Activated T-cell treated with anti-CD3 and anti-CD28 coated beads for 48 hours (primary cell): ENCODE data around the gene ARHGAP26.
"Not testable (repeated sequence)": the region's sequence is repeated elsewhere in the genome, so short reads cannot be mapped to it uniquely, and the experiment has no call there.

Experiments used
- DNase-seq: peaks from one replicate; pipeline ENCODE4 v3.0.0-alpha.2; 2020; ENCODE audit warnings: low read depth

The ARHGAP26 gene

DNA sequence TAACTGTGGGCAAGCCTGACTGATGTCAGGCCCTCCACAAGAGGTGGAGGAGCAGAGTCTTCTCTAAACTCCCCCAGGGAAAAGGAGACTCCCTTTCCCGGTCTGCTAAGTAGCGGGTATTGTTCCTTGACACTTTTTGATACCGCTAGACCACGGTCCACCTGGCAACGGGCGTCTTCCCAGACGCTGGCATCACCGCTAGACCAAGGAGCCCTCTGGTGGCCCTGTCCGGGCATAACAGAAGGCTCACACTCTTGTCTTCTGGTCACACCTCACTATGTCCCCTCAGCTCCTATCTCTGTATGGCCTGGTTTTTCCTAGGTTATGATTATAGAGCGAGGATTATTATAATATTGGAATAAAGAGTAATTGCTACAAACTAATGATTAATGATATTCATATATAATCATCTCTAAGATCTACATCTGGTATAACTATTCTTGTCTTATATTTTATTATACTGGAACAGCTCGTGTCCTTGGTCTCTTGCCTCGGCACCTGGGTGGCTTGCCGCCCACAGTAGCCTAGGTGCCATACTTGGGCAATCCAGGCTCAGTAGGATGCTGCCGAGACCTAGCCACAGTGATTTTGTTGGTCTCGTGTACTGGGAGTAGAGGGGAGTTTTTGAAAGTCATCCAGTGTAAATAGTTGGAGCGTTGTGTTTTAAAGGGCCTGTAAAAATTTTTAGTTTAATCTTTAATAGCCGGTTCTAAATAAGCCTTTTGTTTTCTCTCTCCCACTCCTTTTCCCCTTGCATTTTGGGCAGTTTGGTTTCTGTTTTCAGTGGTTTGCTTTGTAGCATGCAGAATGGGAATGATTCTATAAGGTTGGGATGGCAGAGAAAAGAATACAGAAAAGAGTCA, 195.3 kb downstream of the ARHGAP26 start:
- not testable (repeated sequence) for DNase-seq

DNA sequence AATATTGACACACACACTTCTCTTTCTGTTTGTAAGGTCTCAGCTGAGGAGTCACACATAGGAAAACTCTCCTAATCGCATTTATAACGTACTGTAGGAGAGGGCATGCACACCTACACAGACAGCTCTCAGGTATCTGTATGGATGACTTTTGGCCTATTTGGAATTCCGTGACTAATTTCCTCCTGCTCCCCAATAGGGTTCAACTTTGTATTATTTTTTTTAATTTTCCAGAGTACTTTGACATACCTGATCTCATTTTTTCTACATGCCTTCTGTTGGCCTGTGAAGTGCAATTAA, 195.9 kb downstream of the ARHGAP26 start:
- DNase-seq: no peak

DNA sequence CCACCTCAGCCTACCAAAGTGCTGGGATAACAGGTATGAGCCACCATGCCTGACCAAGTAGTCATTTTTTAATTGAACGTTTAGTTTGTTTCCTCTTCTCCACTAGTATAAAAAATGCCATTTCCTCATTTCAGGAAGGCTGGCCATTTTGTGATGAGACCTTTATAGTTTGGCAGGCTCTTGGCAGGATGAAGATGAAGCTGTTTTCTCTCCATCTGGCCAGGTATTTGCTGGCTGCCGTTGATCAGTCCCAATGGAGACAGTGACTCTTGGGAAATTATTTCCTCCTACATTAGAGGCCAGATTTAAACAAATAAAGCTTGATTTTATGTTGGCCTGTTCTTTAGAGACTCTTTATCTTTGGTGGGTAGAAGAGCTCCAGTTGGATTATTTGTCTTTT, 199.0 kb downstream of the ARHGAP26 start:
- DNase-seq: no peak

DNA sequence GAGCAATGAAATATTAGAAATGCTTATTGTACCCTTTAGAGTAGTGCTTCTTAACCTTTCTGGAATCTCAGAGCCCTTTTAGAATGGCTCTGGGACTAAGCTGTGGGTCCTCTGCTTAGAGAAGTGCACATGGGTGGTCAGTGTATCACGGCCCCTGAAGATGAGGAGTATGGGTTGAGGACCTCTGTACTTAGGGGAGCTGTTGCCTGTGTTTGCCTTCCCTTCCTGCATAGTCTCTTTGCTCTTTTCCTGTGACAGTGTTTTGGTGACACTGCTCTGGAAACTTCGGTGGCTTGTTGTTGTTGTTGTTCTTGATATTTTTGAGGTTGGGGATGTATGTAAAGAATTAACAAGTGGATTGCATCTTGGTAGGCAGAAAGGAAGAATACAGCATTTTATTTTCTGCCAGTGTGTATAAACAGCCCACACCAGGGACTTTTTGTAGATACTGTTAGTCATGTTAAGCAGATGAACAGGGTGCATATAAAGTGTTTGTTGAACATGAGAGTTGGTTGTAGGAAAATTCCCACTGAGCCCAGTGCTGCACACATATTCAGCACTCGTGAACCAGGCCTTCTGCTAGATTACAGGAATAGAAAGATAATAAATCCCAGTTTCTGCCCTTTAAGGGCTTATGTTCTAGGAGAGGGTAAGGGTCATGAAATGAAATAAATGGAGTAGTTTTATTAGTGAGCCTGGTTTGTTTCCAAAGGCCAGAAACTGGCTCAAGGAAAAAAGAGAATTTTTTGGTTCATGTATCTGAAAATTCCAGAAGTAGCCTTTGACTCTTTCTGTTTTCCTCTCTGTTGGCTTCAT, 199.7 kb downstream of the ARHGAP26 start:
- DNase-seq: no peak

DNA sequence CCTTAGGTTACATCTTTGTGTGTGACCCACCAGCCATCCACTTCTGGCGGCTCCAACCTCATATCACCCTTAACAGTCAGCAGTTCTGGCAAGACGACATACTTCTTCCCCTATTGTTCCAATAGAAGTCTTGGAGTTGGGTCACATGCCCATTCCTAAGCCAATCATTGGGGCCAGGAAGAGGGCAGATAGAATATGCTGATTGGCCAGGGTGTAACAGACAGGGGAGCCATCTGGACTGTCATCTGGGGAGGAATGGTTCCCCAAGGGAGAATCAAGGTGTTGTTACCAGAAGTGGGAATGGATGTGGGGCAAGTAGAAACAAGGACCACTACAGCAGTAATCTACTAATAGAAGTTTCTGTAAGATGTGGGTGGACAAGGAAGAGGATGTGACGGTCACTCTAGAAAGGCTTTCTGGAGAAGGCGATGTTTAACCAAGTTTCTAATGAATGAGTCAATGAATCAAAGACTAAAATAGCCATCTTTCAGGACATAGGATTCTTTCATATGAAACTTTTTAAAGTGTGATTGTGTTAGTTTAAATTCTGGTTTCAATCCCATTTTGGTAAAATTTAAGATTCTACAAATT, 200.4 kb downstream of the ARHGAP26 start:
- DNase-seq: no peak

DNA sequence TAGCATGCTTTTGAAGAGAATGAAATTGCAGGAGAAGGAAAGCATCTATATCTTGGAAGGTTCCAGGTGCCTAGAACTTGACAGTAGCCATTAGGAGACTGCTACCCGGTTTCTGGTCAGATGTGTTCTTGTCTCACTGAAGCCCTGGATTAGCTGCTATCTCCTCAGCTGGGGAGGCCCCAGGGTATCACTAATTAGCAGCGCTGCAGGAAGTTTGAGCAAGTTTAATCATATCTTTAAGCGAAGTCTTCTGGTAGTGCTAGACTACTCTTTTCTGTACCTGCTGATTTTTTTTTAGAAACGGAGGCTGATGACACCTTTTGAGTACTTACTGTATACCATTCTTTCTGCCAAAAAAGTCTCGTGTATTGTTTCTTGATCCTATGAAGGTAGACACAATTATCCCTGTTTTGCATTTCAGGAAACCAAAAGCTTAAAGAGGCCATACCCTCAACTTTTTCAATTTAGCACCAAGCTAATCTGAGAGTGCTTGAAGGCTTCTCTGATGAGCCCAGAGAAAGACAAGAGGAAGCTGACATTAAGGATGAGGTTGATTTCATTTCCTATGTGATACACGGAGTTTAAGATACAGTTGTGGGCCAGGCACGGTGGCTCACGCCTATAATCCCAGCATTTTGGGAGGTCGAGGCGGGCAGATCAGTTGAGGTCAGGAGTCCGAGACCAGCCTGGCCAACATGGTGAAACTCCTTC, 201.3 kb downstream of the ARHGAP26 start:
- no peak for DNase-seq

DNA sequence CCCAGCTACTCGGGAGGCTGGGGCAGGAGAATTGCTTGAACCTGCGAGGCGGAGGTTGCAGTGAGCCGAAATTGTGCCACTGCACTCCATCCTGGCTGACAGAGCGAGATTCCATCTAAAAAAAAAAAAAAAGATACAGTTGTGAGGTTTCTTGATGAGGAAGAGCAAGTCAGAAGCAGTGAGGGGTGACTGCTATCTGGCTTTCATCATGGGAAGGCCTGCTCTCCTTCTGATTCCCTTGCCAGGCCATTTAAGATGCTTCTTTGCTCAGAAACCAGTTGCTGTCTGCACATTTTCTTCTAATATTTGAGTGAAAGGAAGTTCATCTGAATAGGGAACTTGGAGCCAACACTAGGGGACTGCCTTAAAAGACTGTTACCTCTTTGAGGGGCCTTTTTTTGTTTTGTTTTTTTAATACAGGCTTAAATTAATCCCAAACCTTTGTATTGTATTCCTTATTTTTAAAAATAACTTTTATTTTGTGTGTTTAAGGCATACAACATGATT, 201.9 kb downstream of the ARHGAP26 start:
- no peak for DNase-seq

DNA sequence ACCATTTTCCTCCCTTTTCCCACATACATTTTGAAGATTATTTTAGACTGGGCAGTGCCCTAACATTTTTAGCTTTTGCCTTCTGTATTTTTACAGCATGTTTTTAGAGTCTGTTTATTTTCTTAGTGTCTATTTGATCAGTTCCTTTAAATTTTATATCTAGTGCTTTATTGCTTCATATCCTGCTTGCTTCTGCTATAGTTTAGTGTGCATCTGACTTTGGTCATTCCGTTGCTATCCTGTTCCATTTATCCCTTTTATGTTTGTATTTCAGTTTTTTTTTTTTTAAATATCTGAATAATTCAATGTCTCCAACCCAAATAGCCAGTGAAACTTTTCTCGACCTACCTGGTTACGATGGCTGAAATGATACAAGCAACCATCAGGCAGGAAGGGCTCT, 203.8 kb downstream of the ARHGAP26 start:
- no peak for DNase-seq

DNA sequence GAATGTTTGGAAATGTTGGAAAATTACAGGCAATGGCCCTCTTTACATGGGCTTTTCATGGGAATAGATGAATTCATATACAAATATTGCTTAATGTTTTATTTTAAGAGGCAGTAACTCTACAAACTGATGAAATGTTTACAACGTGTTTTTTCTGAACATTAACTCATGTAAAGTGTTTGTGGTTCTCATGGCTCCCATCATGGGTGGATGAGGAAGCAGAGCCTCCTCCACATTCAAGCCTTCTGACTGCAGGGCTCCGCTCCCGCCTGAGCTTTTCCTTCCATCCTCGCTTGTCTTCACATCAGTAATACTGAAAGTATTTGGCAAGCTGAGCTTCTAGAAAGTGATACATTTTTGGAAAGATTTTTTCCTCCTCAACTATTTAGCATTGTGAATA, 204.2 kb downstream of the ARHGAP26 start:
- DNase-seq: no peak

DNA sequence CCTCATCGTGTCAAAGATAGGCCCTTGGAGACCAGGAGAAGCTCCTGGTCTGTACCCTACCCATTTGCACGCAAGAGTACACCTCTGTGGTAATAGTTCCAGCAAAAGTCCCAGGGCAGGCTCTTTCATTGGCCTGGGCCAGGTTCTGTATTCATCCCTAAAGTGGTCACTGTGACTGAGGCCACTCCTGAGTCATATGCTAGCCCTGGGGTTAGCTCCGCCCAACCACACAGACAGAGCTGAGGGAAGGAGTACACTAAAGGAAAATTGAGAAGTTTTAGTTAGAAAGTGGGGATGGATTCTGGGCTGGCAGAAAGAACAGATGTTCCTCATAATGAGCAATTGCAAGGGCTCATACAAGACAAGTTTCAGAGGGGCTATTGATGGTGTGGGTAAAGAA, 206.7 kb downstream of the ARHGAP26 start:
- no peak for DNase-seq

DNA sequence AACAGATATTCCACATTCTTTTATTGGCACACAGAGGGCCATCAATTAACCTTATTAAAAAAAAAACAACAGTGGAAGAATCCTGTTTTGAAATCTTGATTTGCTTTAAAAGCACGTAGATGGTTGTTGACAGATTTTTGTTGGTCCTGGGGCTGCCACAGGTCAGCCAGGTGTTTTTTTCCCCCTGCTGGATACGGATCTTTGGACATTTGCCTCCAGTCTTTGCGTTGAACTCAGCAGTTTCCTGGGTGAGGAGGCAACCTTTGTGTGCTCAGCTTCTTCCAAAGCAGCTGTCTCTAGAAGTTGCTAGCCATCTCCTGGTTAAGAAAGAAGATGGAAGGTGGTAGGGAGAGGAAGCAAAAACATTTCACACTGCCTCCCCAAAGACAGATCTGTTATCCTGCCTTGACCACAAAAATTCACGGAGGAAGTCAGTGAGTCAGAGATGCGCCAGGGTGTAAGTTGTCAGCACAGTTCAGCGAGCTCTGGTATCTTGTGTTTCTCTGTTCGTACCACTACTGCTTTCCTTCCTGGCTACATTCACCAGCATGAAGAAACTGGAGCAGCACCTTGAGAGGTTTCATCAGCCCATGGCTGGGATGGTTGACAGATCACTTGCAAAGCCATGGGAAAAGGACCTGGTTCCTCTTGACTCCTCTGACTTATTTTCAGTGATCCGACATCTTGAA, 207.3 kb downstream of the ARHGAP26 start:
- peak; percentile 12 for DNase-seq

DNA sequence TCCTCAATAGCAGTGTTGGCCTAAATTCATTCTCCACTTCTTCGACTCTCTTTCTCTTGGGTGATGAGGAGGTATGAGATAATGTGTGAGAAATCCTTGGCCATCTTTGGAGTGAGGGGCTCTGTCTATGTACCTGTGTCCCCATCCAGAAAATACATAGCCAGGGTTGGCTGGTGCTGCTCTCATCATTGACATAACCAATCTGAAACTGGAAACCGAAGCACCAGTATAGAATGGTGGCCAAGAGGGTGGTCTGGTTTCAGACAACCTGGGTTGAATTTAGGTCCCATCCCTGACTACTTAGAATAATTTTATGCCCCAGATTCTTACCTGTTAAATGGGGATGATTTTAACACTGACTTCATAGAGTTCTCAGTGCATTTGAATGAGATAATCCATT, 208.1 kb downstream of the ARHGAP26 start:
- no peak for DNase-seq

DNA sequence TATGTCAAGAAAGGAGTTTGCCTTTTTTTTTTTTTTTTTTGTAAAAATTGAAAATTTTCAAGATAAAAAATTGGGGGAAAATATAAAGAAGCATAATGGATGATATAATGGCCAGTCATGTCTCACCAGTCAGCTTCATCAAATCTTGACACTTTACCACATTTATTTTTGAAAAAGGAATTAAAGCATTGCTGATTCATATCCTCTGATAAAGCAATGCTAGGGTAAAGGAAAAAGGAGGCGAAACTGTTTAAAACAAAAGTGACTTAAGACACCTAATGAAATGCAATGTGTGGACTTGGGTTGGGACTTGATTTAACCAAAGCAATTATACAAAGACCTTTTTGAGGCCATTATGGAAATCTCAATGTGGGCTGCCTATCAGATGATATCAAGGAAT, 208.5 kb downstream of the ARHGAP26 start:
- DNase-seq: no peak

DNA sequence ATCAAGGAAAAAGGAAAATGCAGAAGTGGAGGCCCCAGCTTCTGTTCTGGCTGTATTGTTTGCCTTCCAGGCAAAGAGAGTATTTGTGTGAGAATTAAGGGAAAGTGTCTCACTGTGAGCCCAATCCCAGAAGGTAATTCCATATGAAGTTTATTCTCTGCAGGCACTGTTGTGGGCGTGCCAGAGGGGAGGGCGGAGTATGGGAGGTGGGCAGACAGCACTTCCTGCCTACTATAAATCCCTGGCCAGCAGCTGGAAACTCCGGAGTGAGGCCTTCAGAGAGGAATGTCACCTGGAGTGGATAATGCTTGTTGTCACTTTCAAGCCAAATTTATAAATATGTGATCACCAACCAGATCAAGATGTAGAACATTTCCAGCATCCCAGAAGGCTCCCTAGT, 209.5 kb downstream of the ARHGAP26 start:
- DNase-seq: no peak

DNA sequence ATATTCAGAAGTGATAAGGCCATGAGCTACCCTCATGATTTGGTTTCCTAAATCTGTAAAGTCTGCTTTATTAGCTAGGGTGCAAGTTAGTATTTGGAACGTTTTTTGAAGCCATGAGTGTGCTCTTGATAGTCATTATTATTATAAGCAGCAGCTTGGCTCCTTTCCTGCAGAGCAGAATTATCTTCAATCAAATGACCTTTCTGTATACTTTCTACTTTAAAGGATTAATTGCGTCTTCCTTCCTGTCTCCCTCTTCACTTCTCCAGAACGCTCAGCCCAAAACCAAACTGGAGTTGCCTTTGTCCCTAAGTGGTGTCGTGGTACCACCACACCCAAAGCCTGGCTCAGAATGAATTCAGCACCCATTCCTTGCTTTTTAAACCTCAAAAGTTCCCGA, 211.3 kb downstream of the ARHGAP26 start:
- no peak for DNase-seq

DNA sequence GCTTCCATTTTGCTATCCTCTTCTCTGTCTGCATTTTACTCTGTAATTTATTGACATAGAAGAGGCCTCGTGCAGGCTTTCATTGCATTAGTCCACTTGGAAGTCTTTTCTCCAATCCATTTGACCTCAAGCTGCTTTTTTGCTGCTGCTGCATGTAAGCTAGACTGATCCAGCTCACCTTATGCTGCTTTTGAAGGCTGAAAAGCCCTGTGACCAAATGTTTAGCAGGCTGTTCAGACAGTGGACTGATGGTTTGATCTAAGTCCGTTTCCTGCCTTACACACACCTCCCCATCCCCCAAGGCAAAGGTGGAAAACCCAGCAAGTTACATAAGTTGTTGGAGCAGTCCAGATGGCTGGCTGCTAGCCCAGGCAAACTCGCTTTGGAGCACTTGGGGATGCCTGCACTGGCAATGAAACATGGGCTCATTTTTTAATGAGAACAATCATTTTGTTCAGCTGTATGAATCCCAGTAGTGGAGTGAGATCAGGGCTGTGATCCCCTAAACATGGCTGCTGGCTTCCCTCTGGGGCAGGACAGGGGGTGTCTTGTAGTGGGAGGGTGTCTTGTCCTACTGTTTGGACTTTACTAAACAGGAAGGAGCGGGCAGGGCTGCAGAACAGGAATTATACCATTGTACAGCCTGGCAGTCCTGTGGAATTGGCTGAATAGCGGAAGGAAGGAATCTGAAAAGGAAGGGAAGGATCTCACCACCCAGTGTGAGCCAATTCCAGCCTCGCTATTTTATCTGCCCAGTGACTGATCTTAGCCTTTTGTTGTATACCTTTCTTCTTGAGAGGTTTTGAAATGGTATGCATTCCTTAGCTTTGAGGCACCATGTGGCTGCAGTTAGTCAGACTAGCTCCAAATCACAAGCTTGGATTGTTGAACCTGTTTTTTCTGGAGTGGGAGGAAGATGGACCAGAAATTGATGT, 212.0 kb downstream of the ARHGAP26 start:
- no peak for DNase-seq

DNA sequence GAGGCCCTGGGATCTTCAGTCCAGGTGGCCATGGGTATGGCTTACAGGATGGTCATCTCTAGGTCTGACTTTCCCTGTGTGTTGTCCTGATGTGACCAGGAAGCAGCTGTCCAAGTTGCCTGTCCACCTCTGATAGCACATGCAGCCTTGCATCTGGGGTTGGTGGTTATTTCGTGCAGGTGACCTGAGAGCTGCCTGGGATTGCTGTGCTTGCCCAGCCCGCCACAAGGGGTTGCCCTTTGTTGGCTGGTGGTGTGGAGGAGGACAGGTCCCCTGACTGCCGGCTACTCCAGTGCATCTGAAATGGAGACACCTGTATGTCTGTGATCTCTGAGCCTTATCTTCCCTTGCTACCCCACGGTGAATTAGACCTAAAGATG, 212.6 kb downstream of the ARHGAP26 start:
- no peak for DNase-seq

DNA sequence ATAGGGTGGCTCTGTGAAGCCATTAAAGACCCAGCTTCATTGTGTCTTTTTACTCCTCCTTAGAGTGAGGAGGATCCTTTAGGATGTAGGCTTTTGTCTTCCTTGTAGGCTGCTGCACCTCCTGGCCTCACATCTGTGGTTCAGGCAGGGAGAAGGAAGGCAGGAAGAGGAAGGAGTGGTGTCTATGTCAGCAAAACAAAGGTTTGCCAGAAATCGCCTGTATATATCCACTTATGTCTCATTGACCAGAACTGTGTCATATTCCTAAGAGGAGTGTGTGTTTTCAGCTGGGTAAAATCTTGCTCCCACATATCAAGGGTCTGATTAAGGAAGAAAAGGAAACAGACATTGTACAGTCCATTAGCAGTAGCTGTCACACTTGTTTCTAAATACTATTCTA, 213.8 kb downstream of the ARHGAP26 start:
- DNase-seq: no peak

DNA sequence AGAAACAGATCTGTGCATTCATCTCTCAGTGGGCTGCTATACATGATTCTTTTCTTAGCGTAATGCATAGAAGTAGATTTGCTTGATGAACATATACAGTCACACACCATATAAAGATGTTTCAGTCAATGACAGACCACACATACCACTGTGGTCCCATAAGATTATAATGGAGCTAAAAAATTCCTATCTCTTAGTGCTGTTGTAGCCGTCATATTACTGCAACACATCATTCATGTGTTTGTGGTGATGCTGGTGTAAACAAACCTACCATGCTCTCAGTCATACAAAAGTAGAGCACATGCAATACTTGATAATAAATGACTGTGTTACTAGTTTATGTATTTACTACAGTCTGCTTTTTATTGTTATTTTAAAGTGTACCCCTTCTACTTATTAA, 214.3 kb downstream of the ARHGAP26 start:
- no peak for DNase-seq

DNA sequence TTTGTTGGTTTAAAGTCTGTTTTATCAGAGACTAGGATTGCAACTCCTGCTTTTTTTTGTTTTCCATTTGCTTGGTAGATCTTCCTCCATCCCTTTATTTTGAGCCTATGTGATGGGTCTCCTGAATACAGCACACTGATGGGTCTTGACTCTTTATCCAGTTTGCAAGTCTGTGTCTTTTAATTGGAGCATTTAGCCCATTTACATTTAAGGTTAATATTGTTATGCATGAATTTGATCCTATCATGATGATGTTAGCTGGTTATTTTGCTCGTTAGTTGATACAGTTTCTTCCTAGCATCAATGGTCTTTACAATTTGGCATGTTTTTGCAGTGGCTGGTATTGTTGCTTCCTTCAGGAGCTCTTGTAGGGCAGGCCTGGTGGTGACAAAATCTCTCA, 219.1 kb downstream of the ARHGAP26 start:
- not testable (repeated sequence) for DNase-seq

DNA sequence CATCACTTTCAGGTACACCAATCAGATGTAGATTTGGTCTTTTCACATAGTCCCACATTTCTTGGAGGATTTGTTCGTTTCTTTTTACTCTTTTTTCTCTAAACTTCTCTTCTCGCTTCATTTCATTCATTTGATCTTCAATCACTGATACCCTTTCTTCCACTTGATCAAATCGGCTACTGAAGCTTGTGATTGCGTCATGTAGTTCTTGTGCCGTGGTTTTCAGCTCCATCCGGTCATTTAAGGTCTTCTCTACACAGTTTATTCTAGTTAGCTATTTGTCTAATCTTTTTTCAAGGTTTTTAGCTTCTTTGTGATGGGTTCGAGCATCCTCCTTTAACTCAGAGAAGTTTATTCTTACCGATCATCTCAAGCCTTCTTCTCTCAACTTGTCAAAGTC, 219.9 kb downstream of the ARHGAP26 start:
- not testable (repeated sequence) for DNase-seq
